ENCODE measurements around the gene ILF3. TPM values are rescaled to one million over a fixed set of nuclear protein-coding genes. Genes with fewer than 3 reads are reported as not detected.
A peak's percentile ranks its signal among the peaks of the same experiment; 100 is the strongest.

Gene ILF3
- total and polyA plus RNA-seq, 2 experiments from 2014 or later = 573 to 616 TPM

DNA sequence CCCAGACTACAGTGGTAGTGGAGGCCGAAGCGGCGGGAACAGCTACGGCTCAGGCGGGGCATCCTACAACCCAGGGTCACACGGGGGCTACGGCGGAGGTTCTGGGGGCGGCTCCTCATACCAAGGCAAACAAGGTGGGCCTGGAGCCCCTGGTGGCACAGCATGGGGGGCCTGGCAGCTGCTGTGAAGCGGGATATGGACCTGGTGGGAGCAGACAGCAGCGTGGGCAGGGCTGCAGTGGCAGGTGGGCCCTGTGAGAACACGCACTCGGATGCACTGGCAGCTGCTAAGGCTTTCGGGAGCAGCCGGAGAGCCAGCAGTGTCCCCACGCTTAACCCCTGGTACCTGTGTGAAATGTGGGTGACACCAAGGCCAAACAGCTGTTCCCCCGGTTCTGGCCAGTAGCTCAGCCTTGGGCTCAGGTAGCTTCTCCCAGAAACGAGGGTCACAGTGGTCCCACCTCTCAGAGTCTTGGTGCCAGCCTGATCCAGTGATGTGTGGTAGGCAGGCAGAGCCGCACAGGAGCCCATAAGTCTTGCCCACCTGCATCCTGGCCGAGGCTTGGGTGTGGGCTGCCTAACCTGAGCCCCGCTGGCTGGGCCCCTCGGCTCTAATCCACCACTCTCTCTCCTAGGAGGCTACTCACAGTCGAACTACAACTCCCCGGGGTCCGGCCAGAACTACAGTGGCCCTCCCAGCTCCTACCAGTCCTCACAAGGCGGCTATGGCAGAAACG, 34.6 kb downstream of the ILF3 start (continued):
- no peak for TF ChIP-seq NANOG (IDR thresholded peaks at IDR 0.05; ENCODE audit: borderline replicate concordance)
- TF ChIP-seq, protein P1, sequence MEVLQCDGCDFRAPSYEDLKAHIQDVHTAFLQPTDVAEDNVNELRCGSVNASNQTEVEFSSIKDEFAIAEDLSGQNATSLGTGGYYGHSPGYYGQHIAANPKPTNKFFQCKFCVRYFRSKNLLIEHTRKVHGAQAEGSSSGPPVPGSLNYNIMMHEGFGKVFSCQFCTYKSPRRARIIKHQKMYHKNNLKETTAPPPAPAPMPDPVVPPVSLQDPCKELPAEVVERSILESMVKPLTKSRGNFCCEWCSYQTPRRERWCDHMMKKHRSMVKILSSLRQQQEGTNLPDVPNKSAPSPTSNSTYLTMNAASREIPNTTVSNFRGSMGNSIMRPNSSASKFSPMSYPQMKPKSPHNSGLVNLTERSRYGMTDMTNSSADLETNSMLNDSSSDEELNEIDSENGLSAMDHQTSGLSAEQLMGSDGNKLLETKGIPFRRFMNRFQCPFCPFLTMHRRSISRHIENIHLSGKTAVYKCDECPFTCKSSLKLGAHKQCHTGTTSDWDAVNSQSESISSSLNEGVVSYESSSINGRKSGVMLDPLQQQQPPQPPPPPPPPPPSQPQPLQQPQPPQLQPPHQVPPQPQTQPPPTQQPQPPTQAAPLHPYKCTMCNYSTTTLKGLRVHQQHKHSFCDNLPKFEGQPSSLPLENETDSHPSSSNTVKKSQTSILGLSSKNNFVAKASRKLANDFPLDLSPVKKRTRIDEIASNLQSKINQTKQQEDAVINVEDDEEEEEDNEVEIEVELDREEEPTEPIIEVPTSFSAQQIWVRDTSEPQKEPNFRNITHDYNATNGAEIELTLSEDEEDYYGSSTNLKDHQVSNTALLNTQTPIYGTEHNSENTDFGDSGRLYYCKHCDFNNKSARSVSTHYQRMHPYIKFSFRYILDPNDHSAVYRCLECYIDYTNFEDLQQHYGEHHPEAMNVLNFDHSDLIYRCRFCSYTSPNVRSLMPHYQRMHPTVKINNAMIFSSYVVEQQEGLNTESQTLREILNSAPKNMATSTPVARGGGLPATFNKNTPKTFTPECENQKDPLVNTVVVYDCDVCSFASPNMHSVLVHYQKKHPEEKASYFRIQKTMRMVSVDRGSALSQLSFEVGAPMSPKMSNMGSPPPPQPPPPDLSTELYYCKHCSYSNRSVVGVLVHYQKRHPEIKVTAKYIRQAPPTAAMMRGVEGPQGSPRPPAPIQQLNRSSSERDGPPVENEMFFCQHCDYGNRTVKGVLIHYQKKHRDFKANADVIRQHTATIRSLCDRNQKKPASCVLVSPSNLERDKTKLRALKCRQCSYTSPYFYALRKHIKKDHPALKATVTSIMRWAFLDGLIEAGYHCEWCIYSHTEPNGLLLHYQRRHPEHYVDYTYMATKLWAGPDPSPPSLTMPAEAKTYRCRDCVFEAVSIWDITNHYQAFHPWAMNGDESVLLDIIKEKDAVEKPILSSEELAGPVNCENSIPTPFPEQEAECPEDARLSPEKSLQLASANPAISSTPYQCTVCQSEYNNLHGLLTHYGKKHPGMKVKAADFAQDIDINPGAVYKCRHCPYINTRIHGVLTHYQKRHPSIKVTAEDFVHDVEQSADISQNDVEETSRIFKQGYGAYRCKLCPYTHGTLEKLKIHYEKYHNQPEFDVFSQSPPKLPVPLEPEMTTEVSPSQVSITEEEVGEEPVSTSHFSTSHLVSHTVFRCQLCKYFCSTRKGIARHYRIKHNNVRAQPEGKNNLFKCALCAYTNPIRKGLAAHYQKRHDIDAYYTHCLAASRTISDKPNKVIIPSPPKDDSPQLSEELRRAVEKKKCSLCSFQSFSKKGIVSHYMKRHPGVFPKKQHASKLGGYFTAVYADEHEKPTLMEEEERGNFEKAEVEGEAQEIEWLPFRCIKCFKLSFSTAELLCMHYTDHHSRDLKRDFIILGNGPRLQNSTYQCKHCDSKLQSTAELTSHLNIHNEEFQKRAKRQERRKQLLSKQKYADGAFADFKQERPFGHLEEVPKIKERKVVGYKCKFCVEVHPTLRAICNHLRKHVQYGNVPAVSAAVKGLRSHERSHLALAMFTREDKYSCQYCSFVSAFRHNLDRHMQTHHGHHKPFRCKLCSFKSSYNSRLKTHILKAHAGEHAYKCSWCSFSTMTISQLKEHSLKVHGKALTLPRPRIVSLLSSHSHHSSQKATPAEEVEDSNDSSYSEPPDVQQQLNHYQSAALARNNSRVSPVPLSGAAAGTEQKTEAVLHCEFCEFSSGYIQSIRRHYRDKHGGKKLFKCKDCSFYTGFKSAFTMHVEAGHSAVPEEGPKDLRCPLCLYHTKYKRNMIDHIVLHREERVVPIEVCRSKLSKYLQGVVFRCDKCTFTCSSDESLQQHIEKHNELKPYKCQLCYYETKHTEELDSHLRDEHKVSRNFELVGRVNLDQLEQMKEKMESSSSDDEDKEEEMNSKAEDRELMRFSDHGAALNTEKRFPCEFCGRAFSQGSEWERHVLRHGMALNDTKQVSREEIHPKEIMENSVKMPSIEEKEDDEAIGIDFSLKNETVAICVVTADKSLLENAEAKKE (CRISPR knock-in tag; IDR thresholded peaks at IDR 0.05) = no peak

DNA sequence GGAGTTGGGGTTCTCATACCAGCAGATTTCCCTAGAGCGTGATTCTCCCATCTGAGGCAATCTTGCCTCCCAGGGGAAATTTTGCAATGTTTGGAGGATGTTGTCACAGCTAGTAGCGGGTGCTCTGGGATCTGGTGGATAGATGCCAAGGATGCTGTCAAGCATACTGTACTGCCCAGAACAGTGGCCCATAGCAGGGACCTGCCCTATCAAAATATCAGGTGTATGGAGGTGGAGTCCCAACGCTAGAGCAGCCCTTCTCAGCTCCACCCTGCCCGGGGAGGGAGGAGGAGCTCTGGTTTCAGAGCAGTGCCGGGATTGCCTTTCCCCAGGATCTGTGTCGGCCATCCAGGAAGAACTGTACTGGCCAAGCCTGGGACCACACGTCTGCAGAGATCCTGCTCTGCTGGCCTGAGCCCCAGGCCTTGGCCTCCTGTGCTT, 36.2 kb downstream of the ILF3 start:
- H4K20me1 ChIP-seq (replicated peaks; ENCODE audit: insufficient read depth) = peaks cover 54% of the 10 kb centered on the region
- H3K4me3 Mint-ChIP-seq = no peak overlapping the region

More for the DNA sequence above, 36.2 kb downstream of the ILF3 start:
- peaks cover 5% of the 10 kb centered on the region; the same call in 1 of the 2 replicates for H3K4me1 ChIP-seq (ENCODE audit: insufficient read depth)
- no peak overlapping the region for H2AFZ ChIP-seq
- H3K4me3 ChIP-seq = no peak overlapping the region
- no peaks in the 10 kb centered on the region for H3K27me3 ChIP-seq (ENCODE audit: insufficient read depth)
- H3K4me1 Mint-ChIP-seq = peaks cover 15% of the 10 kb centered on the region
- H3K27me3 Mint-ChIP-seq (ENCODE audit: insufficient read depth, low read depth, poor library complexity) = peaks cover 41% of the 10 kb centered on the region
- H3K4me2 ChIP-seq = no peak overlapping the region
- peak overlapping the region; percentile 14; the same call in 1 of the 2 replicates for H3K27ac ChIP-seq (ENCODE audit: low read depth)
- ATAC-seq (no peak), DNase-seq (ENCODE audit: low spot score) (no peak)
- peaks cover 56% of the 10 kb centered on the region for H3K36me3 ChIP-seq (ENCODE audit: insufficient read depth)
- H3K9me2 ChIP-seq (ENCODE audit: insufficient read depth) = no peaks in the 10 kb centered on the region
- H3F3A ChIP-seq (replicated peaks; ENCODE audit: low read depth) = peaks cover 71% of the 10 kb centered on the region
- no peaks in the 10 kb centered on the region; the same call in 2 of the 3 replicates for H3K9me3 Mint-ChIP-seq
- H3K27ac Mint-ChIP-seq = peak overlapping the region; percentile 36; the same call in 1 of the 2 replicates
- peaks cover 72% of the 10 kb centered on the region for H3K36me3 Mint-ChIP-seq (ENCODE audit: low read depth)
- H3K79me2 ChIP-seq (replicated peaks; ENCODE audit: insufficient read depth) = peaks cover 19% of the 10 kb centered on the region
- TF ChIP-seq POLR2AphosphoS5 (IDR thresholded peaks at IDR 0.05; ENCODE audit: low read depth) (no peak), NANOG (IDR thresholded peaks at IDR 0.05; ENCODE audit: borderline replicate concordance) (no peak), EZH2 (IDR thresholded peaks at IDR 0.05; ENCODE audit: low read depth, unreplicated experiment) (no peak), ZNF114 (CRISPR knock-in tag; IDR thresholded peaks at IDR 0.05) (no peak), JUNB (IDR thresholded peaks at IDR 0.05; ENCODE audit: unreplicated experiment) (no peak)
- TF ChIP-seq, protein P2, sequence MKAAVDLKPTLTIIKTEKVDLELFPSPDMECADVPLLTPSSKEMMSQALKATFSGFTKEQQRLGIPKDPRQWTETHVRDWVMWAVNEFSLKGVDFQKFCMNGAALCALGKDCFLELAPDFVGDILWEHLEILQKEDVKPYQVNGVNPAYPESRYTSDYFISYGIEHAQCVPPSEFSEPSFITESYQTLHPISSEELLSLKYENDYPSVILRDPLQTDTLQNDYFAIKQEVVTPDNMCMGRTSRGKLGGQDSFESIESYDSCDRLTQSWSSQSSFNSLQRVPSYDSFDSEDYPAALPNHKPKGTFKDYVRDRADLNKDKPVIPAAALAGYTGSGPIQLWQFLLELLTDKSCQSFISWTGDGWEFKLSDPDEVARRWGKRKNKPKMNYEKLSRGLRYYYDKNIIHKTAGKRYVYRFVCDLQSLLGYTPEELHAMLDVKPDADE (IDR thresholded peaks at IDR 0.05) = no peak
- TF ChIP-seq, protein P3, sequence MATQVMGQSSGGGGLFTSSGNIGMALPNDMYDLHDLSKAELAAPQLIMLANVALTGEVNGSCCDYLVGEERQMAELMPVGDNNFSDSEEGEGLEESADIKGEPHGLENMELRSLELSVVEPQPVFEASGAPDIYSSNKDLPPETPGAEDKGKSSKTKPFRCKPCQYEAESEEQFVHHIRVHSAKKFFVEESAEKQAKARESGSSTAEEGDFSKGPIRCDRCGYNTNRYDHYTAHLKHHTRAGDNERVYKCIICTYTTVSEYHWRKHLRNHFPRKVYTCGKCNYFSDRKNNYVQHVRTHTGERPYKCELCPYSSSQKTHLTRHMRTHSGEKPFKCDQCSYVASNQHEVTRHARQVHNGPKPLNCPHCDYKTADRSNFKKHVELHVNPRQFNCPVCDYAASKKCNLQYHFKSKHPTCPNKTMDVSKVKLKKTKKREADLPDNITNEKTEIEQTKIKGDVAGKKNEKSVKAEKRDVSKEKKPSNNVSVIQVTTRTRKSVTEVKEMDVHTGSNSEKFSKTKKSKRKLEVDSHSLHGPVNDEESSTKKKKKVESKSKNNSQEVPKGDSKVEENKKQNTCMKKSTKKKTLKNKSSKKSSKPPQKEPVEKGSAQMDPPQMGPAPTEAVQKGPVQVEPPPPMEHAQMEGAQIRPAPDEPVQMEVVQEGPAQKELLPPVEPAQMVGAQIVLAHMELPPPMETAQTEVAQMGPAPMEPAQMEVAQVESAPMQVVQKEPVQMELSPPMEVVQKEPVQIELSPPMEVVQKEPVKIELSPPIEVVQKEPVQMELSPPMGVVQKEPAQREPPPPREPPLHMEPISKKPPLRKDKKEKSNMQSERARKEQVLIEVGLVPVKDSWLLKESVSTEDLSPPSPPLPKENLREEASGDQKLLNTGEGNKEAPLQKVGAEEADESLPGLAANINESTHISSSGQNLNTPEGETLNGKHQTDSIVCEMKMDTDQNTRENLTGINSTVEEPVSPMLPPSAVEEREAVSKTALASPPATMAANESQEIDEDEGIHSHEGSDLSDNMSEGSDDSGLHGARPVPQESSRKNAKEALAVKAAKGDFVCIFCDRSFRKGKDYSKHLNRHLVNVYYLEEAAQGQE (IDR thresholded peaks at IDR 0.05; ENCODE audit: unreplicated experiment) = no peak
